Glomerular visceral epithelial cell (primary cell): Measurements from ENCODE around the gene KCP.
"Not testable (repeated sequence)": the region's sequence is repeated elsewhere in the genome, so short reads cannot be mapped to it uniquely, and the experiment has no call there.

Experiments used
- DNase-seq: peaks from one replicate; pipeline ENCODE4 v3.0.0-alpha.2; 2016; ENCODE audit errors: extremely low spot score

The KCP gene

GRCh38 chr7:128921866-128922440 lies 11.4 kb upstream of the KCP start:
- DNase-seq = no peak

- DNase-seq = peak; percentile 53
These were observed 10.5 kb upstream of the KCP start for GRCh38 chr7:128920913-128921582.

- DNase-seq = peak; percentile 47
These were observed 9.6 kb upstream of the KCP start for GRCh38 chr7:128919881-128920799.

GRCh38 chr7:128919241-128919640 lies 8.7 kb upstream of the KCP start:
- DNase-seq = no peak

GRCh38 chr7:128918016-128918665 lies 7.6 kb upstream of the KCP start:
- no peak for DNase-seq

- DNase-seq = no peak
These were observed 6.6 kb upstream of the KCP start for GRCh38 chr7:128917122-128917521.

GRCh38 chr7:128916643-128916915 lies 6.1 kb upstream of the KCP start:
- DNase-seq = no peak

GRCh38 chr7:128915841-128916642 lies 5.5 kb upstream of the KCP start:
- no peak for DNase-seq

GRCh38 chr7:128915271-128915819 lies 4.8 kb upstream of the KCP start:
- DNase-seq = no peak

- no peak for DNase-seq
These were observed 4.2 kb upstream of the KCP start for GRCh38 chr7:128914566-128915151.

GRCh38 chr7:128913870-128914565 lies 3.5 kb upstream of the KCP start:
- DNase-seq = no peak

- DNase-seq = not testable (repeated sequence)
These were observed 2.4 kb upstream of the KCP start for GRCh38 chr7:128912709-128913495.

- no peak for DNase-seq
These were observed 1.8 kb upstream of the KCP start for GRCh38 chr7:128912281-128912680.

GRCh38 chr7:128911423-128912031 lies 1.0 kb upstream of the KCP start:
- DNase-seq = no peak

- peak; percentile 78 for DNase-seq
These were observed 612 bp downstream of the KCP start for GRCh38 chr7:128909625-128910568.

- DNase-seq = no peak
These were observed 1.5 kb downstream of the KCP start for GRCh38 chr7:128908750-128909624.
